Measurements from ENCODE around the gene HIBADH.

Gene HIBADH

GRCh38 chr7:27478556-27478955 lies 184.1 kb downstream of the HIBADH start:
- no peak for DNase-seq

GRCh38 chr7:27478084-27478483 lies 184.6 kb downstream of the HIBADH start:
- DNase-seq = no peak

GRCh38 chr7:27476493-27476892 lies 186.2 kb downstream of the HIBADH start:
- no peak for DNase-seq

Data from CD4-positive, alpha-beta T cell treated with Interleukin-17A for 1 hour (primary cell).